ENCODE measurements around the gene ATG16L1. TPM values are rescaled to one million over a fixed set of nuclear protein-coding genes. Genes with fewer than 3 reads are reported as not detected.
A peak's percentile ranks its signal among the peaks of the same experiment; 100 is the strongest.

Gene ATG16L1
- total and polyA plus RNA-seq, 2 experiments from 2014 or later, result 15.3 to 37.9 TPM

DNA sequence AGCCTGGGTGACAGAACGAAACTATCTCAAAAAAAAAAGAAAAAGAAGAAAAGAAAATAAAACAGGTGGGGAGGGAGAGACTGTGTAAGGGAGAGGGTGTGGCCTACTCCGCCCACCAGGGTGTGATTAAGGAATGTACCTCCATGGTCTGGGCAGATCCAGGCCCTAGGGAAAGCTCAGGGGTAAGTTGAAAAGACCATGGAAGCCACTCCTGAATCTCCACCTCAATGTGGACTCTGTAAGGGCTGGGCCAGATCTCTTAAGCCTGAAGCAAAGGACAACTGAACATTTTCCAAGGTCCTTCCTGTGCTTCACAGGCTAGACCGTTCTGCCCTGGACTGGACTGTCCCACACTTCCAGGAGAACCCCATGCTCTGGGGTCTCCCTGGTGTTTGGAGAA lies 9.7 kb upstream of the ATG16L1 start:
- Histone ChIP-seq H3K4me2 (no peak overlapping the region), H3K79me2 (replicated peaks; ENCODE audit: insufficient read depth) (no peaks in the 10 kb centered on the region), H3K4me1 (ENCODE audit: insufficient read depth) (no peaks in the 10 kb centered on the region), H3K27me3 (ENCODE audit: insufficient read depth) (no peaks in the 10 kb centered on the region), H3K27ac (ENCODE audit: low read depth) (no peak overlapping the region), H3K9me2 (ENCODE audit: insufficient read depth) (no peaks in the 10 kb centered on the region), H3K36me3 (ENCODE audit: insufficient read depth) (no peaks in the 10 kb centered on the region), H2AFZ (peak overlapping the region; percentile 85; the same call in 1 of the 2 replicates), H4K20me1 (replicated peaks; ENCODE audit: insufficient read depth) (no peaks in the 10 kb centered on the region), H3F3A (replicated peaks; ENCODE audit: low read depth) (no peaks in the 10 kb centered on the region), H3K4me3 (no peak overlapping the region)
- TF ChIP-seq ZNF114 (CRISPR knock-in tag; IDR thresholded peaks at IDR 0.05), result no peak
- no peak for TF ChIP-seq POLR2AphosphoS5 (IDR thresholded peaks at IDR 0.05; ENCODE audit: low read depth)
- Mint-ChIP-seq H3K9me3 (no peaks in the 10 kb centered on the region), H3K36me3 (ENCODE audit: low read depth) (no peaks in the 10 kb centered on the region), H3K27ac (no peak overlapping the region), H3K27me3 (ENCODE audit: insufficient read depth, low read depth, poor library complexity) (peaks cover 6% of the 10 kb centered on the region), H3K4me1 (no peaks in the 10 kb centered on the region), H3K4me3 (no peak overlapping the region)
- ATAC-seq (peak; percentile 65), DNase-seq (ENCODE audit: low spot score) (peak; percentile 19)

DNA sequence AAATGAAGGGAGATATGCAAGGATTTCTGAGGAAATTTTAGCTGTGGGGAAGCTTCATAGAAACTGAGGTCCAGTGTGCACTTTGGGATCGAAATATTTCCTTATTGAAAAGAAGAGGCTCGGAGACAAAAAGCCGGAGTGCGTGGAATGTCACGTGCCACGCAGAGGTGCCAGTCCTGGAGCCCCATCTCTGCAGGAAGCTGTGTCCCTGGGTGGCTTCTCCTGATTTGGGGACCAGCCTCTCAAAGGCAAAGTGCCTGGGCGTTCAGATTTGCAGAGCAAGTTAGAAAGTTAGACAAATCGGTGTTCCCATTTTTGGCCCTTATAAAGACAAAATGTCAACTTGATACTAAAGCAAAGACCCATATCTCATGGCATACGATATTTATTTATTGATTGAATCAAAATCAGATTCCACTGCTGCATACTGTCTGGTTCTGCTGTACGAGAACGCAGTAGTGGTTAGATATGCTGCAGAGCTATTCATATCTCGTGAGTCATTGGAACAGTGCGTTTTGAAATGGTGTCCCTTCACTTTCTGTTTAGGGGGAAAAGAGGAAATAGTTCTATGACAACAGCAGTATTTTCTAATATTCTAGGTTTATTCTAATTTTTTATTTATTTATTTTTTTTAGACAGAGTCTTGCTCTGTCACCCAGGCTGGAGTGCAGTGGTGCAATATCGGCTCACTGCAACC lies 9.1 kb upstream of the ATG16L1 start:
- no peak overlapping the region for H3K27ac Mint-ChIP-seq
- Histone ChIP-seq H3K9me2 (ENCODE audit: insufficient read depth) (no peaks in the 10 kb centered on the region), H3K4me1 (ENCODE audit: insufficient read depth) (no peaks in the 10 kb centered on the region), H4K20me1 (replicated peaks; ENCODE audit: insufficient read depth) (no peaks in the 10 kb centered on the region), H3K4me3 (no peak overlapping the region), H3F3A (replicated peaks; ENCODE audit: low read depth) (no peaks in the 10 kb centered on the region), H3K36me3 (ENCODE audit: insufficient read depth) (no peaks in the 10 kb centered on the region), H2AFZ (peak overlapping the region; percentile 85; the same call in 1 of the 2 replicates), H3K27me3 (ENCODE audit: insufficient read depth) (no peaks in the 10 kb centered on the region), H3K79me2 (replicated peaks; ENCODE audit: insufficient read depth) (no peaks in the 10 kb centered on the region), H3K27ac (ENCODE audit: low read depth) (no peak overlapping the region), H3K4me2 (no peak overlapping the region)
- H3K9me3 Mint-ChIP-seq, result no peaks in the 10 kb centered on the region
- ATAC-seq, result no peak
- no peak for DNase-seq (ENCODE audit: low spot score)
- H3K27me3 Mint-ChIP-seq (ENCODE audit: insufficient read depth, low read depth, poor library complexity), result peaks cover 6% of the 10 kb centered on the region
- H3K36me3 Mint-ChIP-seq (ENCODE audit: low read depth), result no peaks in the 10 kb centered on the region
- no peaks in the 10 kb centered on the region for H3K4me1 Mint-ChIP-seq
- no peak overlapping the region for H3K4me3 Mint-ChIP-seq
- TF ChIP-seq, protein P1, sequence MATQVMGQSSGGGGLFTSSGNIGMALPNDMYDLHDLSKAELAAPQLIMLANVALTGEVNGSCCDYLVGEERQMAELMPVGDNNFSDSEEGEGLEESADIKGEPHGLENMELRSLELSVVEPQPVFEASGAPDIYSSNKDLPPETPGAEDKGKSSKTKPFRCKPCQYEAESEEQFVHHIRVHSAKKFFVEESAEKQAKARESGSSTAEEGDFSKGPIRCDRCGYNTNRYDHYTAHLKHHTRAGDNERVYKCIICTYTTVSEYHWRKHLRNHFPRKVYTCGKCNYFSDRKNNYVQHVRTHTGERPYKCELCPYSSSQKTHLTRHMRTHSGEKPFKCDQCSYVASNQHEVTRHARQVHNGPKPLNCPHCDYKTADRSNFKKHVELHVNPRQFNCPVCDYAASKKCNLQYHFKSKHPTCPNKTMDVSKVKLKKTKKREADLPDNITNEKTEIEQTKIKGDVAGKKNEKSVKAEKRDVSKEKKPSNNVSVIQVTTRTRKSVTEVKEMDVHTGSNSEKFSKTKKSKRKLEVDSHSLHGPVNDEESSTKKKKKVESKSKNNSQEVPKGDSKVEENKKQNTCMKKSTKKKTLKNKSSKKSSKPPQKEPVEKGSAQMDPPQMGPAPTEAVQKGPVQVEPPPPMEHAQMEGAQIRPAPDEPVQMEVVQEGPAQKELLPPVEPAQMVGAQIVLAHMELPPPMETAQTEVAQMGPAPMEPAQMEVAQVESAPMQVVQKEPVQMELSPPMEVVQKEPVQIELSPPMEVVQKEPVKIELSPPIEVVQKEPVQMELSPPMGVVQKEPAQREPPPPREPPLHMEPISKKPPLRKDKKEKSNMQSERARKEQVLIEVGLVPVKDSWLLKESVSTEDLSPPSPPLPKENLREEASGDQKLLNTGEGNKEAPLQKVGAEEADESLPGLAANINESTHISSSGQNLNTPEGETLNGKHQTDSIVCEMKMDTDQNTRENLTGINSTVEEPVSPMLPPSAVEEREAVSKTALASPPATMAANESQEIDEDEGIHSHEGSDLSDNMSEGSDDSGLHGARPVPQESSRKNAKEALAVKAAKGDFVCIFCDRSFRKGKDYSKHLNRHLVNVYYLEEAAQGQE (IDR thresholded peaks at IDR 0.05; ENCODE audit: unreplicated experiment), result no peak
- TF ChIP-seq, protein P2, sequence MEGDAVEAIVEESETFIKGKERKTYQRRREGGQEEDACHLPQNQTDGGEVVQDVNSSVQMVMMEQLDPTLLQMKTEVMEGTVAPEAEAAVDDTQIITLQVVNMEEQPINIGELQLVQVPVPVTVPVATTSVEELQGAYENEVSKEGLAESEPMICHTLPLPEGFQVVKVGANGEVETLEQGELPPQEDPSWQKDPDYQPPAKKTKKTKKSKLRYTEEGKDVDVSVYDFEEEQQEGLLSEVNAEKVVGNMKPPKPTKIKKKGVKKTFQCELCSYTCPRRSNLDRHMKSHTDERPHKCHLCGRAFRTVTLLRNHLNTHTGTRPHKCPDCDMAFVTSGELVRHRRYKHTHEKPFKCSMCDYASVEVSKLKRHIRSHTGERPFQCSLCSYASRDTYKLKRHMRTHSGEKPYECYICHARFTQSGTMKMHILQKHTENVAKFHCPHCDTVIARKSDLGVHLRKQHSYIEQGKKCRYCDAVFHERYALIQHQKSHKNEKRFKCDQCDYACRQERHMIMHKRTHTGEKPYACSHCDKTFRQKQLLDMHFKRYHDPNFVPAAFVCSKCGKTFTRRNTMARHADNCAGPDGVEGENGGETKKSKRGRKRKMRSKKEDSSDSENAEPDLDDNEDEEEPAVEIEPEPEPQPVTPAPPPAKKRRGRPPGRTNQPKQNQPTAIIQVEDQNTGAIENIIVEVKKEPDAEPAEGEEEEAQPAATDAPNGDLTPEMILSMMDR (conservative IDR thresholded peaks at IDR 0.05; ENCODE audit: low read depth in 2 of 2), result no peak
- TF ChIP-seq POLR2AphosphoS5 (IDR thresholded peaks at IDR 0.05; ENCODE audit: low read depth), result no peak
- no peak for TF ChIP-seq JUNB (IDR thresholded peaks at IDR 0.05; ENCODE audit: unreplicated experiment)
- no peak for TF ChIP-seq ZNF114 (CRISPR knock-in tag; IDR thresholded peaks at IDR 0.05)
- TF ChIP-seq EZH2 (IDR thresholded peaks at IDR 0.05; ENCODE audit: low read depth, unreplicated experiment), result no peak
- TF ChIP-seq, protein P3, sequence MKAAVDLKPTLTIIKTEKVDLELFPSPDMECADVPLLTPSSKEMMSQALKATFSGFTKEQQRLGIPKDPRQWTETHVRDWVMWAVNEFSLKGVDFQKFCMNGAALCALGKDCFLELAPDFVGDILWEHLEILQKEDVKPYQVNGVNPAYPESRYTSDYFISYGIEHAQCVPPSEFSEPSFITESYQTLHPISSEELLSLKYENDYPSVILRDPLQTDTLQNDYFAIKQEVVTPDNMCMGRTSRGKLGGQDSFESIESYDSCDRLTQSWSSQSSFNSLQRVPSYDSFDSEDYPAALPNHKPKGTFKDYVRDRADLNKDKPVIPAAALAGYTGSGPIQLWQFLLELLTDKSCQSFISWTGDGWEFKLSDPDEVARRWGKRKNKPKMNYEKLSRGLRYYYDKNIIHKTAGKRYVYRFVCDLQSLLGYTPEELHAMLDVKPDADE (IDR thresholded peaks at IDR 0.05), result no peak
- TF ChIP-seq STAT1 (IDR thresholded peaks at IDR 0.05; ENCODE audit: unreplicated experiment), result no peak
- TF ChIP-seq CREB1 (CRISPR knock-in tag; IDR thresholded peaks at IDR 0.05; ENCODE audit: low read depth), result no peak
- no peak for TF ChIP-seq EZH2phosphoT487 (IDR thresholded peaks at IDR 0.05; ENCODE audit: unreplicated experiment)
- no peak for TF ChIP-seq NANOG (IDR thresholded peaks at IDR 0.05; ENCODE audit: borderline replicate concordance)
- TF ChIP-seq ZNF331 (CRISPR knock-in tag; IDR thresholded peaks at IDR 0.05; ENCODE audit: low read depth), result no peak
